UCSD-AML1 (cell line): ENCODE results near the gene F11R.
"Not testable (repeated sequence)": the region's sequence is repeated elsewhere in the genome, so short reads cannot be mapped to it uniquely, and the experiment has no call there.

Source experiments
- DNase-seq: peaks from one replicate; lab custom pipeline; 2025; ENCODE audit not compliant: unreplicated experiment; lab: John Stamatoyannopoulos, UW

Gene F11R

GRCh38 chr1:160978510-160978927 is 42.4 kb downstream of the F11R start:
- no peak for DNase-seq

- no peak for DNase-seq
Measured at GRCh38 chr1:160975026-160975425, 45.9 kb downstream of the F11R start.

DNA sequence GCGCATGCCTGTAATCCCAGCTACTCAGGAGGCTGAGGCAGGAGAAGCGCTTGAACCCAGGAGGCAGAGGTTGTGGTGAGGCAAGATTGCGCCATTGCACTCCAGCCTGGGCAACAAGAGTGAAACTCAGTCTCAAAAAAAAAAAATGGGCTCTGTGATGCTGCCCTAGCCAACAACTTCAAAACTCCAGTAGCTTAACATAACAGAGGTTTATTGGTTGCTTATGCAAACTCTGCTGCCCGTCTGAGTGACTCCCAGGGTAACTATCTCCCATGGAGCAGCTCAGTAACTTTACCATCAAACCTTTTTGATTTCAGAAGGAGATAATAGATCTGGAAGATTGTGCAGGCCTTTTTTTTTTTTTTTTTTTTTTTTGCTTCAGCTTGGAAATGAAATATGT is 47.5 kb downstream of the F11R start:
- no peak for DNase-seq

DNA sequence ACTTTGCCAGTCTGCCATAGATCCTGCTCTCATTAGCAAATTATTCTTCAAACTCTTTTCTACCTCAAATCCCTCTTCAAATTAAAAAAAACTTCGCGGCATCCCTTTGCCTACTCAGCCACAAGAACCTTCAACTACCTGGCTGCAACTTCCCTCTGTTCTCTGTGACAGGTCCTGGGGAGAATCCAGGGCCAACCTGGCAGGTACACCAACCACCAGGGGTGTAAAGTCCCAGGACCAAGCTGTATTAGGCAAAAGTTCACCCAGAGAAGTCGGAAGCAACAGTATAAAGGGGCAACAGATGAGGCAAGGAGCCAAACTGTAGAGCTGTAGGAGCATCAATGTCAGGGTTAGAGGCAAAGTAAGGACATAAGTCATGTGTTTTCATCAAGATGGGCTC is 48.0 kb downstream of the F11R start:
- no peak for DNase-seq

- no peak for DNase-seq
Measured at GRCh38 chr1:160971618-160972056, 49.3 kb downstream of the F11R start.

- no peak for DNase-seq
Measured at GRCh38 chr1:160963521-160963920, 57.4 kb downstream of the F11R start.

DNA sequence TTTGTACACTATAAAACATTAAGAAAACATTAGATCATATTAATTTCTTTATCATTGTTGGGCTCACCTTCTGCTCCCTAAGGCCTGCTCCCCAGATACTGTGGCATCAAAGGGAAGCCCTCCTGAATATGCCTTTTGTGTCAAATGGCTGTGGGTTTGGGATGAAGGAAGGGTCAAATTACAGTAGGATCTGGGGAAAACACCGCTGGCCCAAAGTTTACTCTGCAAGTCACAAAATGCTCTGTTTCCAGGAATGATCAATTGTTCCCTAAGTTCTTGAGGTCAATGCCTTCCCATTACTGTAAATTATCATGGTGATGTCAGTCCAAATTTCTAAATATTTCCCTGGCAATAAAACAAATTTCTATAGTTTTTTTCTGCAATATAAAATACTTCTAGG is 59.5 kb downstream of the F11R start:
- DNase-seq, result no peak

- DNase-seq, result no peak
Measured at GRCh38 chr1:160956966-160957365, 64.0 kb downstream of the F11R start.

- peak; percentile 50 for DNase-seq
Measured at GRCh38 chr1:160954158-160955104, 66.5 kb downstream of the F11R start, which contains the start of gene ITLN2. TSS of gene ITLN2 (minus strand) at chr1:160954809. CDS start at chr1:160954741, 68 bp downstream.

DNA sequence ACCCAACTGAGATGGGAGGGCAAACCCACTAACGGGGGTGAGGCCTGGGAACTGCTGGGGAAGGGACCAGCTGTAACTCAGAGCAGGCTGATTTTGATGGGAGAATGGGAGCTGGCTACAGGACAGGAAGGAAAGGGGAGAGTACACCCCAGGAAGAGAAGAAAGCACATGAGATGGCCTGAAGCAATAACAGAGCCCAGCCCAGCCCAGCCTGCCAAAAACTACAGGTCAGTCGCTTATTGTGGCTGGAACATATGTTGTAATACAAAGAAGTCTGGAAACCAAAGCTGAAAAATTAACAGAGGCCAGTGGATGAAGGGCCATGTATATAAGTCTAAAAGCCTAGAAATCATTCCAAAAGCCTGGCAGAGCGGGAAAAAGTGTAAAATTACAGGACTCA is 67.9 kb downstream of the F11R start:
- DNase-seq, result no peak

GRCh38 chr1:160952129-160952510 is 68.8 kb downstream of the F11R start:
- no peak for DNase-seq

DNA sequence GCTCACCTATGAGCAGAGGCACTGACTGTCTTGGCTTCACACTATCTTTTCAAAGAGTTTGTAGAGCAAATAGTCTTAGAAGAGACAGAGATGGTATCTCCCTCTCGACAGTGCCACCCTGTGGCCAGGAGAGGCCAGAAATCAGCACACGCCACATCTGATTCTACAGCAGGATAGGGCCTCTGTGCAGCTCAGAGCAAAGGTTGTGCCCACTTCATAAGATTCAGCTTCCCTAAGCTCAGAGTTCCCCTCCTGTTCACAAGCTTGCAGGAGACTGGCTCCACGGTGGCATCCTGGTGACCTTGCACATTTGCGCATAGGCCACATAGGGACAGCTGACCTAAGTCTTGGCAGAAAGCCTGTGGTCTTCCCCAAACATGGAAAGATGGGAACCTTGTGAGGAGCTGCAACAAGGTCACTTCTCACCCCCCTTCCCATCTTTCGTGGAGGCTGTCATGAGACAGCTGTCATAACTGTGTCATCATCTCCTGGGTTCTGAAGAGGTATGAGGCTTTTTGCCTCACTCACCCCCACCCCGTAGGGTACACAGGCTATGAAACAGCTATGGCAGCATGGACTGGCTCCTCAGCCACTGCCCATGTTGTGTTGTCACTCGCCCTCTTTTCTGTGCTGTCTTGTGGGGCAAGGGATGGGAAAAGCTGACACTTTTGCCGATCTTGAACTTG is 69.4 kb downstream of the F11R start:
- peak; percentile 76 for DNase-seq

- DNase-seq, result no peak
Measured at GRCh38 chr1:160950657-160951056, 70.3 kb downstream of the F11R start.

- DNase-seq, result no peak
Measured at GRCh38 chr1:160949881-160950280, 71.1 kb downstream of the F11R start.

DNA sequence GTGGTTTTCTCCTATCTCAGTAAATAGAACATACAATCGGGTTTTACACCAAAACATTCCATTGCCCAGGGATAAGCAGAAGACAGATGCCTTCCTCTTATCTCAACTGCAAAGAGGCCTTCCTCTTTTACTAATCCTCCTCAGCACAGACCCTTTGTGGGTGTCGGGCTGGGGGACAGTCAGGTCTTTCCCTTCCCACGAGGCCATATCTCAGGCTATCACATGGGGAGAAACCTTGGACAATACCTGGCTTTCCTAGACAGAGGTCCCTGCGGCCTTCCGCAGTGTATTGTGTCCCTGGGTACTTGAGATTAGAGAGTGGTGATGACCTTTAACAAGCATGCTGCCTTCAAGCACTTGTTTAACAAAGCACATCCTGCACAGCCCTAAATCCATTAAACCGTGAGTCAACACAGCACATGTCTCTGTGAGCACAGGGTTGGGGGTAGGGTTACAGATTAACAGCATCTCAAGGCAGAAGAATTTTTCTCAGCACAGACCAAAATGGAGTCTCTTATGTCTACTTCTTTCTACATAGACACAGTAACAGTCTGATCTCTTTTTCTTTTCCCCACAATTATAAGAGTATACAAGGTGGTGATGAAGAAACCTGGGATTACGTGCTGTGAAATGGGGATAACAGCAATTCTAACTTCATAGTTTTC is 71.6 kb downstream of the F11R start:
- not testable (repeated sequence) for DNase-seq

- DNase-seq, result not testable (repeated sequence)
Measured at GRCh38 chr1:160947174-160947759, 73.7 kb downstream of the F11R start.

- not testable (repeated sequence) for DNase-seq
Measured at GRCh38 chr1:160945881-160946280, 75.1 kb downstream of the F11R start.
